Natural killer cell (primary cell): ENCODE data around the gene AGMAT. TPM values are rescaled to one million over a fixed set of nuclear protein-coding genes. Genes with fewer than 3 reads are reported as not detected.

Experiments used
- ATAC-seq, 3 donors: fragments of 150-1000 bp in 2 of 3; fragments of 200-7000 bp in 1 of 3; cut with Tn5 transposase; 1 replicate in 1 of 3; 2 replicates in 2 of 3; pipeline ENCODE4 v1.10.0; 2021; ENCODE audit warnings: mild to moderate bottlenecking in 2 of 3, moderate library complexity in 2 of 3
- DNase-seq, 2 donors: peaks; one replicate each; pipeline versions ENCODE4 v3.0.0 to v3.0.0-alpha.2; 2013 to 2021; ENCODE audit warnings: mixed read lengths in 1 of 2
- H3K27ac ChIP-seq: one replicate; pipeline ENCODE4 v1.5.1; 2013; ENCODE audit warnings: mild to moderate bottlenecking, low read length
- H3K27me3 ChIP-seq: one replicate; pipeline ENCODE4 v1.6.1; 2013; ENCODE audit warnings: low read length; ENCODE audit not compliant: control insufficient read depth, insufficient read depth
- H3K36me3 ChIP-seq: one replicate; pipeline ENCODE4 v1.6.1; 2013; ENCODE audit warnings: low read length; ENCODE audit not compliant: control insufficient read depth, insufficient read depth
- H3K4me1 ChIP-seq: one replicate; pipeline ENCODE4 v1.6.1; 2013; ENCODE audit warnings: low read length; ENCODE audit not compliant: control insufficient read depth, insufficient read depth
- H3K4me3 ChIP-seq: one replicate; pipeline ENCODE4 v1.5.1; 2013; ENCODE audit warnings: low read length
- H3K9me3 ChIP-seq: one replicate; pipeline ENCODE4 v1.6.1; 2013; ENCODE audit warnings: low read length; ENCODE audit not compliant: control insufficient read depth, insufficient read depth
- H3K27ac Mint-ChIP-seq, 2 donors: one replicate each; pipeline ENCODE4 v1.8.0; 2022; ENCODE audit warnings: mild to moderate bottlenecking in 2 of 2, mixed read lengths in 2 of 2, moderate library complexity in 1 of 2
- H3K27me3 Mint-ChIP-seq, 2 donors: one replicate each; pipeline ENCODE4 v1.8.0; 2022; ENCODE audit warnings: low read depth in 2 of 2, mixed read lengths in 2 of 2
- H3K36me3 Mint-ChIP-seq: one replicate; pipeline ENCODE4 v1.8.0; 2022; ENCODE audit warnings: mixed read lengths
- H3K4me1 Mint-ChIP-seq, 2 donors: one replicate each; pipeline ENCODE4 v1.8.0; 2022; ENCODE audit warnings: mixed read lengths in 2 of 2
- H3K4me3 Mint-ChIP-seq: one replicate; pipeline ENCODE4 v1.8.0; 2022; ENCODE audit warnings: mild to moderate bottlenecking, moderate library complexity, mixed read lengths
- H3K9me3 Mint-ChIP-seq, 2 donors: one replicate each; pipeline ENCODE4 v1.8.0; 2022; ENCODE audit warnings: mixed read lengths in 2 of 2
- WGBS: methylation state at CpG from one replicate; pipeline ENCODE4 v1.1.7; 2013; ENCODE audit warnings: missing lambda C conversion rate; ENCODE audit not compliant: insufficient coverage; 5-methylcytosine and 5-hydroxymethylcytosine counted together
- intact Hi-C: fragments of 100-400 bp; cut with micrococcal nuclease; formaldehyde crosslinking; loops from one replicate; pipeline ENCODE4 v1.14.2; 2022
- total RNA-seq, 4 donors: library from RNA; stranded (reverse); fragments of 120-200 nt in 1 of 4; gene quantifications; one replicate each; pipeline versions ENCODE4 v1.2.3 to v1.2.4, GENCODE V29; 2013 to 2022
- TF ChIP-seq, protein P1 (sequence below): fragments of 200-600 bp; IDR thresholded peaks from one replicate; pipeline ENCODE4 v1.8.0; 2022; ENCODE audit warnings: antibody characterized with exemption

The AGMAT gene
- total RNA-seq, 3 donors from 2014 or later (not counting 1 experiment from before 2014, with no cell fraction given), result 0.42 to 0.66 (median 0.65) TPM

DNA sequence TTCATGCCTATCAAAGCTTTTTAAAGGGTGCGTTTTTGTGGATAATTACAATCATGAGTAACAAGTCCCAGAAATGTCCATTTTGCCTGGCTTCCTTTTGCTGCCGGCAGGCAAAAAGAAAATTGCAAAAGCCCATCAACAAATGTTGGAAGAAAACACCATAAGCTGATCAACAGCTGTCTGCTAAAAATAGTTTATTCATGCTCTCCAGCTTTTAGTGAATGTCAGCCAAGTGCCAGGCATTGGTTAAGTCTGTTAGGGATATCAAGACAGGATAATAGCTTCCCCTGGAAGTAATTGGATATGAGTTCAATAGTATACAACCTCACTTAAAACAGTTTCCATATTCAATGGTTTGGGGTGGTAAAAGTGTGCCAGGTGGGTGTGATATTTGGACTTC is 13.6 kb upstream of the AGMAT start:
- WGBS, result 97% methylated on average over 2 of the region's 2 CpGs
- no peaks in the 10 kb centered on the region for H3K9me3 ChIP-seq
- no peak for DNase-seq
- H3K4me1 ChIP-seq, result peaks cover 7% of the 10 kb centered on the region
- intact Hi-C loops, result no loop called here
- H3K36me3 ChIP-seq, result no peaks in the 10 kb centered on the region
- Mint-ChIP-seq H3K27me3 (peaks cover 4 to 8% of the 10 kb centered on the region in 2 donors), H3K4me3 (no peak overlapping the region), H3K36me3 (no peaks in the 10 kb centered on the region), H3K9me3 (no peaks in the 10 kb centered on the region), H3K4me1 (peaks cover 6 to 7% of the 10 kb centered on the region in 2 donors), H3K27ac (no peak overlapping the region)
- H3K4me3 ChIP-seq, result no peak overlapping the region
- no peak overlapping the region for H3K27ac ChIP-seq
- TF ChIP-seq, protein P1, sequence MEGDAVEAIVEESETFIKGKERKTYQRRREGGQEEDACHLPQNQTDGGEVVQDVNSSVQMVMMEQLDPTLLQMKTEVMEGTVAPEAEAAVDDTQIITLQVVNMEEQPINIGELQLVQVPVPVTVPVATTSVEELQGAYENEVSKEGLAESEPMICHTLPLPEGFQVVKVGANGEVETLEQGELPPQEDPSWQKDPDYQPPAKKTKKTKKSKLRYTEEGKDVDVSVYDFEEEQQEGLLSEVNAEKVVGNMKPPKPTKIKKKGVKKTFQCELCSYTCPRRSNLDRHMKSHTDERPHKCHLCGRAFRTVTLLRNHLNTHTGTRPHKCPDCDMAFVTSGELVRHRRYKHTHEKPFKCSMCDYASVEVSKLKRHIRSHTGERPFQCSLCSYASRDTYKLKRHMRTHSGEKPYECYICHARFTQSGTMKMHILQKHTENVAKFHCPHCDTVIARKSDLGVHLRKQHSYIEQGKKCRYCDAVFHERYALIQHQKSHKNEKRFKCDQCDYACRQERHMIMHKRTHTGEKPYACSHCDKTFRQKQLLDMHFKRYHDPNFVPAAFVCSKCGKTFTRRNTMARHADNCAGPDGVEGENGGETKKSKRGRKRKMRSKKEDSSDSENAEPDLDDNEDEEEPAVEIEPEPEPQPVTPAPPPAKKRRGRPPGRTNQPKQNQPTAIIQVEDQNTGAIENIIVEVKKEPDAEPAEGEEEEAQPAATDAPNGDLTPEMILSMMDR, result no peak
- H3K27me3 ChIP-seq, result no peaks in the 10 kb centered on the region
- no peak for ATAC-seq

DNA sequence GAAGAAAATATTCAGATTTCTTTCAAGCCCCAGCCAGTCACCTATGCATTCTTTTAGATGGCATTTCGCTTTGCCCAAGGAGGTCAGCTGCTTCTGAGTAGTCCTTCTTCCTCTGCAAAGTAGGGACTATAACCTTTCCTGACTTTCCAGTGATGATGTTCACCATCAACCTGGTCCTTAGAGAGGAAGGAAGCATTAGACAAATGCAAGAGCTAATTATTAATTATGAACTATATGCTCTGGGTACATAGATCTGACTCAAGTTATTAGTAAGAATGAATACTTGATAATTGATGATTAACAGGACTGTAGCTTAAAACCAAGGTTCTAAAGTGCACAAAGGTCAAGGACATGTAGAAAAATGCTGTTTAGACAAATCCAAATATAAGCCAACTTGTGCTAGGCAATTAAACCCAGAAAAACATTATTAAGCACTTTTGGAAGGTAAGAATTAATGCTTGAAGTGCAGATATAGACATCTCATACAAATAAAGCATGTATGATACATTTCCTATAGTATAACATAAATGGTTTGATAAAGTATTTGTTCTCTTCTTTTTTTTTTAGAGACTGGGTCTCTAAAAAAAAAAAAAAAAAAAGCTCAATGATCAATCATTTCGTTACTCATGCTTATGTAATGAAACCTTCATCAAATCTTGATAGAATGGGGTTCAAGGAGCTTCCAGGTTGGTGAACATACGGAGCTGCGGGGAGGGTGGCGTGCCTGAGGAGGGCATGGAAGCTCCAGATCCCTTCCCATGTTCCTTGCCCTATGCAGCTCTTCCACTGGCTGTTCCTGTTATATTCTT is 11.2 kb upstream of the AGMAT start:
- intact Hi-C loops, result no loop called here
- 90% methylated on average over 5 of the region's 5 CpGs for WGBS

DNA sequence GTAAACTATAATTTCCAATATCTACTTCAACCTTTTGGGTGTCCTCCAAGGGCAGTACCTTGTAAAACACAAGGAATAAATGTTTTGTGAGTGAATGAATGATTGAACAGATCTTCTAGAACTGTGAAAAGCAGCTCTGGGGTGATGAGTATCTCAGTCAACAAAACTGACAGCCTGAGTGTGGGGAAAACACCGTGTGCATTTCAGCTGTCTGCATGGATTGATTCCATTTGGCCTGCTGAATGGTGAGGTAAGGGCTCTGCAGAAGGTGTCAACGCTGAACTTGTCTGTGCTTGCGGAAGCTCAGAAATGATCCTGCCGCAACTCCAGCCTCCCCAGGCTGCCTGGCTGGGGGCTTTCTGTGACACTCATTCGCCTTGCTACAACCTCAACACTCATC is 7.4 kb upstream of the AGMAT start:
- H3K4me3 ChIP-seq, result no peak overlapping the region
- H3K4me3 Mint-ChIP-seq, result no peak overlapping the region
- H3K36me3 ChIP-seq, result no peaks in the 10 kb centered on the region
- H3K27ac Mint-ChIP-seq, result no peak overlapping the region
- no peaks in the 10 kb centered on the region for H3K36me3 Mint-ChIP-seq
- H3K9me3 ChIP-seq, result no peaks in the 10 kb centered on the region
- 89% methylated on average over 5 of the region's 5 CpGs for WGBS
- H3K27me3 Mint-ChIP-seq, result peaks cover 0 to 5% of the 10 kb centered on the region in 2 donors
- no peaks in the 10 kb centered on the region for H3K27me3 ChIP-seq
- no peaks in the 10 kb centered on the region for H3K4me1 ChIP-seq
- intact Hi-C loops, result no loop called here
- no peaks in the 10 kb centered on the region for H3K9me3 Mint-ChIP-seq
- H3K4me1 Mint-ChIP-seq, result no peaks in the 10 kb centered on the region
- ATAC-seq (no peak), DNase-seq (no peak)
- H3K27ac ChIP-seq, result no peak overlapping the region
- TF ChIP-seq, protein P1, result no peak

More for the DNA sequence above, 11.2 kb upstream of the AGMAT start:
- Mint-ChIP-seq H3K4me3 (no peak overlapping the region), H3K9me3 (no peaks in the 10 kb centered on the region), H3K27ac (no peak overlapping the region), H3K27me3 (peaks cover 4 to 8% of the 10 kb centered on the region in 2 donors), H3K36me3 (no peaks in the 10 kb centered on the region), H3K4me1 (no peaks in the 10 kb centered on the region)
- Histone ChIP-seq H3K4me1 (no peaks in the 10 kb centered on the region), H3K36me3 (no peaks in the 10 kb centered on the region), H3K4me3 (no peak overlapping the region), H3K27ac (no peak overlapping the region), H3K27me3 (no peaks in the 10 kb centered on the region), H3K9me3 (no peaks in the 10 kb centered on the region)
- ATAC-seq, result no peak
- no peak for DNase-seq
- TF ChIP-seq, protein P1, result no peak
